Smooth muscle cell (in vitro differentiated cells): ENCODE measurements around the gene GNL3L. TPM values are rescaled to one million over a fixed set of nuclear protein-coding genes. Genes with fewer than 3 reads are reported as not detected.
"Not testable (repeated sequence)": the region's sequence is repeated elsewhere in the genome, so short reads cannot be mapped to it uniquely, and the experiment has no call there.

ENCODE experiments used
- DNase-seq: peaks from one replicate; lab custom pipeline; 2025; ENCODE audit not compliant: unreplicated experiment; lab: John Stamatoyannopoulos, UW
- H2AFZ ChIP-seq: fragments of 200-600 bp; sonication (generic); 2 replicates; pipeline ENCODE4 v1.6.0; 2016; ENCODE audit warnings: antibody characterized with exemption, low read depth, mild to moderate bottlenecking
- H3F3A ChIP-seq: fragments of 200-600 bp; sonication (generic); 2 replicates; pipeline ENCODE4 v1.6.0; 2017; ENCODE audit warnings: antibody characterized with exemption, low read depth
- H3K27ac ChIP-seq: fragments of 200-600 bp; sonication (generic); 2 replicates; pipeline ENCODE4 v1.5.1; 2016; ENCODE audit warnings: low read depth, mild to moderate bottlenecking
- H3K27me3 ChIP-seq: fragments of 200-600 bp; sonication (generic); 2 replicates; pipeline ENCODE4 v1.6.1; 2016; ENCODE audit warnings: low read depth, mild to moderate bottlenecking
- H3K36me3 ChIP-seq: fragments of 200-600 bp; sonication (generic); 2 replicates; pipeline ENCODE4 v1.5.1; 2016; ENCODE audit warnings: low read depth
- H3K4me1 ChIP-seq: fragments of 200-600 bp; sonication (generic); 2 replicates; pipeline ENCODE4 v1.5.1; 2016; ENCODE audit warnings: low read depth
- H3K4me2 ChIP-seq: fragments of 200-600 bp; sonication (generic); 2 replicates; pipeline ENCODE4 v1.6.0; 2016; ENCODE audit warnings: mild to moderate bottlenecking
- H3K4me3 ChIP-seq: fragments of 200-600 bp; sonication (generic); 2 replicates; pipeline ENCODE4 v1.5.1; 2016; ENCODE audit warnings: mild to moderate bottlenecking
- H3K79me2 ChIP-seq: fragments of 200-600 bp; sonication (generic); 2 replicates; pipeline ENCODE4 v1.6.0; 2016; ENCODE audit warnings: low read depth, mild to moderate bottlenecking
- H3K9ac ChIP-seq: fragments of 200-600 bp; sonication (generic); 2 replicates; pipeline ENCODE4 v1.6.0; 2016; ENCODE audit warnings: low read depth
- H3K9me3 ChIP-seq: fragments of 200-600 bp; sonication (generic); replicated peaks from 2 replicates; pipeline ENCODE4 v1.5.1; 2016; ENCODE audit warnings: low read depth
- H4K20me1 ChIP-seq: fragments of 200-600 bp; sonication (generic); 2 replicates; pipeline ENCODE4 v1.6.0; 2016; ENCODE audit warnings: low read depth
- CTCF ChIP-seq: fragments of 200-600 bp; sonication (generic); IDR thresholded peaks from 2 replicates; pipeline ENCODE4 v1.5.1; 2017; ENCODE audit warnings: borderline replicate concordance, mild to moderate bottlenecking, antibody characterized with exemption; ENCODE audit not compliant: insufficient read depth, poor library complexity, severe bottlenecking
- WGBS: methylation state at CpG from one replicate; pipeline ENCODE4 v1.1.7; 2016; ENCODE audit warnings: low lambda C conversion rate; 5-methylcytosine and 5-hydroxymethylcytosine counted together
- polyA plus RNA-seq: library from polyadenylated mRNA; unstranded; fragments of >200 nt; fragmentation: Nextera tagmentation; extraction: Ambion mirVana; gene quantifications from 2 replicates; pipeline ENCODE4 v1.2.1, GENCODE V29; 2016
- total RNA-seq: library from RNA; depleted of rRNA; stranded (reverse); fragments of >200 nt; gene quantifications from 2 replicates; pipeline ENCODE4 v1.2.3, GENCODE V29; 2014

The GNL3L gene
- total and polyA plus RNA-seq, 2 experiments from 2014 or later: 4.3 to 20.0 TPM

DNA sequence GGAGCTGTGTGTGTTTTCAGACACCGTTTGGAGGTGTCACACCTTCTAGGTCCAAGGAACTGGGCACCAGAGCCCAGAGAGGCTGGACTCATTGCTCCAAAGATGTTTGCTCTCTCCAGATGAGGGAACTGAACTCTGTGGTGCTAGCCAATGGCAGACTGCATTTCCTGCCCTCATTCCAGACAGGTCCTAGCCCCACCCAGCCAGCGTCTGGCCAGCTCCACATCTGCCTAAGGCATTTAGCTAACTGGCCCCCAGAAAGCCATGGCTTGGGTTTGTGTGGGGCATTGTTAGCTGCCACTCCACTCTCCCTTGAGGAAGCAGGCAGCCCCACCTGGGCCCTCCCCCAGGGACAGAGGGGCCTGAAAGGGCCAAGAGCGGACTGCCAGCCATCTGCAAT lies 45.4 kb upstream of the GNL3L start:
- Histone ChIP-seq H3K4me2 (no peak overlapping the region), H3F3A (no peaks in the 10 kb centered on the region), H3K27ac (peak overlapping the region; percentile 52), H3K9ac (no peak overlapping the region), H3K27me3 (no peaks in the 10 kb centered on the region), H3K4me3 (no peak overlapping the region), H3K4me1 (peaks cover 6% of the 10 kb centered on the region), H4K20me1 (no peaks in the 10 kb centered on the region), H3K9me3 (no peaks in the 10 kb centered on the region), H2AFZ (no peak overlapping the region), H3K36me3 (no peaks in the 10 kb centered on the region), H3K79me2 (peaks cover 39% of the 10 kb centered on the region)
- WGBS: 43% methylated on average over 3 of the region's 3 CpGs
- no peak for TF ChIP-seq CTCF
- DNase-seq: no peak

GRCh38 chrX:54489819-54490218 lies 40.2 kb upstream of the GNL3L start:
- peaks cover 86% of the 10 kb centered on the region for H3K79me2 ChIP-seq
- not testable (repeated sequence) for H3K4me3 ChIP-seq, H3K9me3 ChIP-seq, DNase-seq, H3K9ac ChIP-seq, H3K27me3 ChIP-seq, H3K27ac ChIP-seq, H4K20me1 ChIP-seq, H2AFZ ChIP-seq, H3F3A ChIP-seq, H3K4me1 ChIP-seq, H3K36me3 ChIP-seq, H3K4me2 ChIP-seq
- WGBS: 90% methylated on average over 5 of the region's 5 CpGs

GRCh38 chrX:54492340-54492739 lies 37.7 kb upstream of the GNL3L start:
- no peaks in the 10 kb centered on the region for H3K9me3 ChIP-seq
- H4K20me1 ChIP-seq: peaks cover 4% of the 10 kb centered on the region
- H3K36me3 ChIP-seq: no peaks in the 10 kb centered on the region
- no peak overlapping the region for H3K4me3 ChIP-seq
- H3K27ac ChIP-seq: peak overlapping the region; percentile 60
- H3K27me3 ChIP-seq: no peaks in the 10 kb centered on the region
- H3K9ac ChIP-seq: no peak overlapping the region
- peak overlapping the region; percentile 86 for H3K4me2 ChIP-seq
- H3K79me2 ChIP-seq: peaks cover 72% of the 10 kb centered on the region
- no peak overlapping the region for H2AFZ ChIP-seq
- peak; percentile 1 for DNase-seq
- no peaks in the 10 kb centered on the region for H3K4me1 ChIP-seq
- H3F3A ChIP-seq: no peaks in the 10 kb centered on the region
- TF ChIP-seq CTCF: no peak
- WGBS: 35% methylated on average over 6 of the region's 6 CpGs

DNA sequence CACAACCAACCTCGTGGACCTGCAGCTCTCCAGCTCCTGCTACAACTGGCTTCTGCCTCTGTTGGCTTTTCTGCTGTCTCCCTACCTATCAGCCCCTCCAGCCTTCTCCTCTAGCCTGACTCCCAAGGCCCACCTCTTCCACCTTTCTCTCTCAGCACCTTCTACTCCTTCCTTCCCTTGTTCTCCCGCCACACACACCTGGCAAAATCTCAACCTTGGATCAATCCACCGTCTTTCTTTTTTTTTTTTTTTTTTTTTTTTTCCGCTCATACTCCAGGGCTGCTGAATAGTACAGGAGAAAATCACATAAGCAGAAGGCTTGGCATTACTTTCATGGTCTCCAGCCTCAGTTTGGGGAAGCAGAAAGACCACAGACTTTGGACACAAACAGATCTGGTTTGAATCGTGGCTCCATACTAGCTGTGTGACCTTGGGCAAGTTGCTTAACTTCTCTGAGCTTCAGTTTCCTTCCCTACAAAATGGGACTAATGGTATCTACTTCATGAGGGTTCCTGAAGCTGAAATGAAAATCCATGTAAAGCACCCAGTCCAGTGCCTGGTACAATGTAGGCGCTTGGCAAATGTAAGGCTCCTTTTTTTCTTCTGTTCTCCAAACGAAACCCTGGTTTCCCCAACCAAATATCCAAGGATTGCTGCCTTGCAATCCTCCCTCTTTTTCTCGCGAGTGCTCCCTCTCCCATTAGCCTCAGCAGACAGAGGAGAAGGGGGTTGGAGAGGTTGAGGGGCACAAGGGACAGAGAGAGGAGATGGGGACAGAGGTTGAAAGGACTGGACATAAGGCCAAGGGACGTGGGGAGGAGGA lies 35.6 kb upstream of the GNL3L start:
- H4K20me1 ChIP-seq: peaks cover 4% of the 10 kb centered on the region
- H3K27ac ChIP-seq: peak overlapping the region; percentile 35
- H3K27me3 ChIP-seq: no peaks in the 10 kb centered on the region
- peak overlapping the region; percentile 43 for H2AFZ ChIP-seq
- peaks cover 56% of the 10 kb centered on the region for H3K79me2 ChIP-seq
- H3K9ac ChIP-seq: peak overlapping the region; percentile 62
- no peak for DNase-seq
- no peaks in the 10 kb centered on the region for H3K36me3 ChIP-seq
- H3K4me3 ChIP-seq: peak overlapping the region; percentile 71
- no peaks in the 10 kb centered on the region for H3F3A ChIP-seq
- H3K9me3 ChIP-seq: no peaks in the 10 kb centered on the region
- H3K4me1 ChIP-seq: no peaks in the 10 kb centered on the region
- peak overlapping the region; percentile 86 for H3K4me2 ChIP-seq
- TF ChIP-seq CTCF: no peak
- WGBS: 59% methylated on average over 10 of the region's 10 CpGs
